ENCODE measurements around the gene GOLGA6D.
"Not testable (repeated sequence)": the region's sequence is repeated elsewhere in the genome, so short reads cannot be mapped to it uniquely, and the experiment has no call there.

Gene GOLGA6D

GRCh38 chr15:75314552-75315290 lies 32.1 kb downstream of the GOLGA6D start:
- DNase-seq (ENCODE audit: low spot score), result no peak
- no peak for TF ChIP-seq CTCF (IDR thresholded peaks at IDR 0.05; ENCODE audit: extremely low read depth, missing control alignments)

DNA sequence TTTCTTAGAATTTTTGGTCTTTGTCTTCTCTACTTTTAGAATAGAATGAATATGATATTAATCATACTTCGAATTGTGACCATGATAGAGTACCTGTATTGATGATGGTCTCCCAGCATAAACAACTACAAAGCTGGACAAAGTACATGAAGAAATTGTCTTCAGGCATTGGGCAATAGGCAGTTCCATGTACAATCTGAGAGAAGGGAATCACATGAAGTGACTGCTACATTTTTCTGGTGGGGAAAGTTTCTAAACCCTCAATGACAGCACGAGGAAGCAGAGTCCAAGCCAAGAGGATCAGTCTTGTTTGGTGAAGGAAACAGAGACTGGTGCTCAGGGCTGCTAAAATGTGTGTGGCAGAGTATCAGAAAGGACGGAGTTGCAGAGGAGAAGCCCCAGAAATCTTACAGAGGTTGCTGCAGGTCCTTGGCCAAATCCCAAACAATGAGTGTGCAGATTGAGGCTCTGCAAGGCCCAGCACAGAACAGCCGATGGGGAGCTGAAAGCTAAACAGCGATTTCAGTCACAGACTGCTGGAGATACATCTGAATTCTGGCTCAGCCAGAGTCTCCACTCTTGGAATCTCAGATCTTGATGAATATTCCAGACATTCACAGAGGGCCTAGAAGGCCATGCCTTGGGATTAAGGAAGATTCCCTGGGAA lies 36.7 kb downstream of the GOLGA6D start:
- DNase-seq (ENCODE audit: low spot score), result not testable (repeated sequence)

GRCh38 chr15:75321711-75322110 lies 39.1 kb downstream of the GOLGA6D start:
- no peak for TF ChIP-seq CTCF (IDR thresholded peaks at IDR 0.05; ENCODE audit: extremely low read depth, missing control alignments)
- no peak for DNase-seq (ENCODE audit: low spot score)

GRCh38 chr15:75325922-75326321 lies 43.3 kb downstream of the GOLGA6D start:
- no peak for DNase-seq (ENCODE audit: low spot score)
- no peak for TF ChIP-seq CTCF (IDR thresholded peaks at IDR 0.05; ENCODE audit: extremely low read depth, missing control alignments)

DNA sequence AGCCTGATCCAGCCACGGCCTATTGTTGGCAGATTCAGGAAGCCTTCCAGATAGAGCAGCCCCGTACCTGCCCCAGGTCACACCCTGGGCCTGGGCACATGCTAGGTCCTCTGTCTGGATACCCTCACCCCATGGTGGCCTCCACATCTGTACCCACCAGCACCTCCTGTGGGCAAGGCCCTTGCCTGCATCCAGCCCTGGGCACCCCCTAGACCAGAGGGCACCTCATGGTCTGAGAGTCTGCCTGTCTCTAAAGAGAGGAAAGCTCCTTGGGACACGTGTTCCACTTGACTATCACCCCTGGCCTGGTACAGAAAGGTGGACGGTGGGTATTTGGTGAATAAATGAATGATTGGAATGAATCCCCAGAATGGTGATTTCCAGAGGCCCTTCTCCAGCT lies 44.4 kb downstream of the GOLGA6D start:
- no peak for TF ChIP-seq CTCF (IDR thresholded peaks at IDR 0.05; ENCODE audit: extremely low read depth, missing control alignments)

GRCh38 chr15:75327491-75327890 lies 44.9 kb downstream of the GOLGA6D start:
- DNase-seq (ENCODE audit: low spot score), result no peak
- no peak for TF ChIP-seq CTCF (IDR thresholded peaks at IDR 0.05; ENCODE audit: extremely low read depth, missing control alignments)

More for the DNA sequence above, 44.4 kb downstream of the GOLGA6D start:
- no peak for DNase-seq (ENCODE audit: low spot score)

DNA sequence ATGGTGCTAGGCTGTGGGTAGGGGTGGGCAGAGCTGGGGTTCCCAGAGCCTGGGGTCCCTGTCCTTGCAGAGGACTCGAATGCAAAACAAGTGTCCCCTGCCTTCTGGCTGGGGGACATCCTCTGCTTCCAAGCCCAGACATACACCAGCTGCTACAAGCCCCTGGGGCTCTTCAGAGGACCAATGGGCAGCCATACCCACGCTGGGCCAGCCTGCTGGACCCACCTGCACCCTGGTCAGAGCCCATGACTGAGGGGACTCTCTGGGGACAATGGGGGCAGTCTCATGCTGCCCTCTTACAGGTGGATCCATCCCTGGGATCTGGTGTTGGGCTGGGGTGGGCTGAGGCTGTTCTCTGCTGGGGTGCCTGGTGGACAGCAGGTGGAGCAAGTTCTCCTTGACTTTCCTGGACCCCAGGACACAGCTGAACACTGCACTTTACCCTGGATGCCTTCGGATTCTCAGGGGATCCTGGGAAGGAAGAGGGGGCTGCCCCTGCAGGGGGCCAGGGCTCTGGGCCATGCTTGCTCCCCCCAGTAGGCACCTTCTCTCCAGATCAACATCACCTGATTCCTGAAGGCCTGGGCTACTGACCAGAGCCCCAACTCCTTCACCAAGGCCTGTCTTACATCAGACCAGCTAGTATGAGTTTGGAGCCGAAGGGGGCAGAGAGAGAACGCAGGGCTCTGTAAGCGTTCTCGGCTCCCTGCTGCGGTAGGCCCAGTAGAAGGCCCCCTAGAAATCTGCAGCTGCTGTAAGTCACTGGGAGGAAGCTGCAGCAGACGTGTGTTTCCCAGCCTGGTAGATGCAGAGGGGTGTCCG lies 46.1 kb downstream of the GOLGA6D start:
- TF ChIP-seq CTCF (IDR thresholded peaks at IDR 0.05; ENCODE audit: extremely low read depth, missing control alignments), result no peak
- no peak for DNase-seq (ENCODE audit: low spot score)
